HG03135 (cell line): Measurements from ENCODE around the gene MIS18BP1.
"Not testable (repeated sequence)": the region's sequence is repeated elsewhere in the genome, so short reads cannot be mapped to it uniquely, and the experiment has no call there.

Source experiments
- ATAC-seq: cut with Tn5 transposase; IDR thresholded peaks from one replicate; pipeline ENCODE4 v1.9.1; 2021; ENCODE audit warnings: mild to moderate bottlenecking, moderate library complexity; ENCODE audit not compliant: unreplicated experiment

MIS18BP1 gene

DNA sequence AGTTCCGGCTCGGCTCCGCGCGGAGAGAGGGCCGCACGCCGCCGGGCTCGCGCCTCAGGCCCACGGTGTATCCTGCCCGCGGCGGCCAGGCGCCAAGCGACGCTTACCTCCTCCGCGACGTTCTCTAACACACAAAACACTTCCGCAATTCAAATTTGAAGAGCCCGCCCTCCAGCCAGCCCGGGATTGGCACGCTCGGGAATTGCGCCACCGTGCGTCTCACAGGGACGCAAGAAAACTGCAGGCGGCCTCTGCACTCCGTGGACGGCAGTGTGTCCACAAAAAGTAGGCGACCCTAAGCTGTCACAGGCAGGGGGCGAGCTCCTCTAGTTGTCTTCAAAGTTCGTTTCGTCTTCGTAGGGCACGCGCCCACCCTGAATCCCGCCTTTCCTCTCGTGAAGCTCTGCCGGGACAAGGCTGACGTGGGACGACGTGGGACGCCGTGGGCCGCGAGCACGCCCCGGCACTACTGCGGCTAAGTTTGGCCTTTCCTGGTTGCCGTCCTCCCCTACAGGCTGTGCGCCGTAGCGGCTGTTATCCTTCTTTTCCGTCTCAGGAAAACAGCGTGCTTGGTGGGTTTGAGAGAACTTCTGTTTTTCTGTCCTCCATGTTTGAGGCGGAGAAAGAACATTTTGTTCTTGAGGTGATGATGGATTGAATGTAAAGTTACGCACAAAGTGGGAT is at the start of gene MIS18BP1:
TSS of gene MIS18BP1 (minus strand) at position 133 of the 684 bp plus-strand sequence. CDS start 5,916 bp downstream, outside the sequence.
- peak; percentile 81 for ATAC-seq

DNA sequence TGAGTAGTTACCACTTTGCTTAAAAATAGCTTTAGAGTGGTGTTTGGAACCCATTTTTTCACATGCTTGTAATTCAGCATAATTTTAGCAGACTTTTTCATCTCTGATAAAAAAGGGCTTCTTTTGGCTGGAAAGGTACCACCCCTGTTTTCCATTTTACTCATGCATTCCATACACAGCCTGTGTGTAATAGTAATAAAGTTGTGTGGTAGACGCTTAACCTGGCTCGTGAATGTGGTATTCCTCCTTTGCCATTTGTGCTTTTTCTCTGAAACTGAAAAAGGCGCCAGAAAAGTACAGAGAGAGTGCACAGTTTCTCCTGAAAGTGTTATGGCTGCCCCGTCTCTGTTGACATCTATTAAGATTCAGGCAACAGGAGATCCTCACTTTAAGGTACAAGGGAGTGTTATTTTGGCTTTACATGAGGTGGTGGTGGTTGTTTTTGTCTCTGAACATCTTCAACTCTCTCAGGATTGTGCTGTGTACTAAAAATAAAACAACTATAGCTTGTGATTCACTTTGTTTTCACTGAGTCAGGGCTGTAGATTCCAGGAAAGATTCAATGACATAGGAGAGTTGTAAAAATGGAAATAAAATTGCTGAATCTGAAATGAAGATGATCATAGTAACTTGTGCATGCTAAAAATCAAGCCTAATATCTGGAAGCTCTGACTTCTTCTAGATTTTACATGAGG is 45.6 kb upstream of the MIS18BP1 start:
- ATAC-seq: no peak

DNA sequence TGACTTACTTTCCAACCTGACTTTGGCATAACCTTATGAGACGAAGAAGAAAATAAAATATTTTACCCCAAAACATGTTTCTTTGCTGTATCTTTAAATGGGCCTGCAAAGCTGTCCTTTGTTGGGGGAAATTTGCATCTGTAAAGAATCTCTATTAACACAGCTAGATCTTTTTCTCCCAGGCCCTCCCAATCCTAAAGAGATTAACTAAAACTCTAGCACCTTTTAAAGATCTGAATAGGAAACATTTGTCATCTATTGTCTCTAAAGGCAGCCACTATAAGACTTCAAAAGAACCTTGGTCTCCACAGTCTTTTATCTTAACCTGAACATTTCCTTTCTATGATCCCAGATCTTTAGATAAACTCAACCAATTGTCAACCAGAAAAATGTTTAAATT is 41.8 kb upstream of the MIS18BP1 start:
- not testable (repeated sequence) for ATAC-seq

DNA sequence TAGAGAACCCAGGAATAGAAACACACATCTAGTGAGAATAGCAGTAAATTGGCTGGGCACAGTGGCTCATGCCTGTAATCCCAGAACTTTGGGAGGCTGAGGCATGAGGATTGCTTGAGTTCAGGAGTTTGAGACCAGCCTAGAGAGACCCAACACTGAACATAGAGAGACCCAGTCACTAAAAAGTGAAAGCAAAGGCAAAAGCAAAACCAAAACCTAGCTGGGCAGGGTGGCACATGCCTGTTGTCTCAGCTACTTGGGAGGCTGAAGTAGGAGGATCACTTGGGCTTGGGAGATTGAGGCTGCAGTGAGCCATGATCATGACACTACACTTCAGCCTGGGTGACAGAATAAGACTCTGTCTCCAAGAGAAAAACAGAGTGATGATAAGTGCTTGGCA is 37.5 kb upstream of the MIS18BP1 start:
- ATAC-seq: no peak

DNA sequence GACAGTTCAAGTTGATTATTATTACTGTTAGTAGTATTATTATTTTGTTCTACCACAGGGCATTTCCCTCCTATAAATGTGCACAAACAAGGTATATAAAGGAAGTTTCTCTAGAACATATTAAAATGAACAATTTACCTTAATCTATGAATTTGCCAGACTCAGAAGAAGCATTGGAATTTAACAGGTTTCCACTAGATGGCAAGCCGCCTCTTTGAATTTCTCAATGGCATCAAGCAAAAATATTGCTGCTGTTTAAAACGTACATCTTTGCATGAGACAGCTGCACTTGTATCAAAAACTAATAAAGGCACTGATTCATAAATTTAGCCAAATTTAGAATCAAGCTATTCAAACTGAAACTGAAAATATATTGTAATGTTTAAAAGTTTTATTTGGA is 34.6 kb upstream of the MIS18BP1 start:
- ATAC-seq: no peak

DNA sequence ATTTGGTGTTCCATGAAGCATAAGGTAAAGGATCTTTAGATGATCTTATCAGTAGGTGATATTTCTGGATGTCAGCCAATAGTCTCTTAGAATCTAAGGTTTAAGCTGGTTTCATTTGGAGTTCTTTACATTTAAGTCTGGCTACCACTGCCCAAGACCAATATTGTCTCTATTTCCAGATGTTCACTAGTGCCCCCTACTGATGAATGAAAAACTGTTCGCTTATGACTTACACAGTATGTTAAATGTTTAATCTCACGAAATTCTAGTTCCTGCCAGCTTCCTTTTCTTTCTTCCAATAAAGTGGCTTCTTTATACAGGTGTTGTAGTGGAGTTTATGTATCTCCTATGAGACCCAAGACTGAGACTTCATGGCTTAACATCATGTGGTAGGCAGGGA is 31.8 kb upstream of the MIS18BP1 start:
- ATAC-seq: no peak

DNA sequence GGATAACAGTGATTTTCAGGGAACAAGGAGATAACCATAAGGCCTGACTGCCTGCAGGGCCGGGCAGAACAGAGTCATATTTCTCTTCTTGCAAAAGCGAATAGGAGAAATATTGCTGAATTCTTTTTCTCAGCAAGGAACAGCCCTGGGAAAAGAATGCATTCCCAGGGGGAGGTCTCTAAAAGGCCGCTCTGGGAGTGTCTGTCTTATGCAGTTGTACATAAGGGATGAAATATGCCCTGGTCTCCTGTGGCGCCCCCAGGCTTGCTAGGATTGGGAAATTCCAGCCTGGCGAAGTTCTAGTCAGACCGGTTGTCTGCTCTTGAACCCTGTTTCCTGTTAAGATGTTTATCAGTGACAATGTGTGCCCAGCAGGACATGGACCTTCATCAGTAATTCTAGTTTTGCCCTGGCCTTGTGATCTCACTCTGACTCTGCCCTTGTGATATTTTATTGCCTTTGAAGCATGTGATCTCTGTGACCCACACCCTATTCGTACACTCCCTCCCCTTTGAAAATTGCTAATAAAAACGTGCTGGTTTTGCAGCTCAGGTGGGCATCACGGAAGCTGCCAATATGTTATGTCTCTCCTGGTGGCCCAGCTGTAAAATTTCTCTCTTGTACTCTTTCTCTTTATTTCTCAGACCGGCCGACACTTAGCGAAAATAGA is 28.9 kb upstream of the MIS18BP1 start:
- not testable (repeated sequence) for ATAC-seq

DNA sequence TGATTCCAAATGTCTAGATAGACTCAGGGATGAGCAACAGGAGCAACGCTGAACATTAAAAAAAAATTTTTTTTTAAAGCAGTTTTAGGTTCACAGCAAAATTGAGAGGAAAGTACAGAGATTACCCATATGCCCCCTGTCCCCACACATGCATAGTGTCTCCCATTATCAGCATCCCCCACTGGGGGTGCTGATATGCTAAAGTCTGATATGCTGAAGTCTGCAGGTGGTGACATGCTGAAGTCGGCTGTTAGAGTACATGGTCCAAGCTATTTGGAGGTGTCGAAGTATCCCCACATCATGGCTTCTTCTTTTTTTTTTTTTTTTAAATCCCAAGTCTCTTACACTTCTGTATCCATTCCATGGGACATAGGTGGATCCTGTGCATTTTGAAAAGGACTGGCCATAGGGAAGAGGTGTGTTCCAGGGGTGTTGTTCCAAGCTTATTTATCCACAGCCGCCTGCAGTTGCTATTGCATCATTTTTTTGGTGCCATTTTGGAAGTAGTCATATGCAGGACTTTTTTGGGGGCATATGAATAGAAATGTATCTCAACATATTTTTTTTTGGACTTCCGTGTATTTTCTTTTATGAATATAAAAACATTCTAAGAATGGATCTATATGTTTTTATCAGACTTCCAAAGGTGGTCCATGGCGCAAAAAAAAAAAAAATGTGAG is 19.0 kb upstream of the MIS18BP1 start:
- no peak for ATAC-seq

DNA sequence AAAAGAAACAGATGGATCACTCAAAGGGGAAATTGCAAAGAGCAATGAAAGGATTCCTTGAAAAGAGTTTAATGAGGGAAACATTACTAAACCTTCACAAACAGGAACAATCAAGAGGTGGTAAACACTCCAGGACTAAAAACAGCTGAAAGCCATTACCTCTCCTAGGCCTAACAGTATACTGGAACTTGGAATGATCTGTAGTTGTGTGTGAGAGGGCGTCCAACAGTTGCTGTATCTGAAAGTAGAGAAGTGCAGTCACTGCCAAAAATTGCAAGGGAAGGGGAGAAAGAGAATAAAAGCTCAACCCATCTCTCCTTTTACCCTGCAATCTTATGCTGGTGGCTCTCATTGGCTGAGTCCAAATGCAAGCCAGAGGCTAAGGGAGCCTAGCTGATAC is 17.0 kb upstream of the MIS18BP1 start:
- ATAC-seq: no peak

DNA sequence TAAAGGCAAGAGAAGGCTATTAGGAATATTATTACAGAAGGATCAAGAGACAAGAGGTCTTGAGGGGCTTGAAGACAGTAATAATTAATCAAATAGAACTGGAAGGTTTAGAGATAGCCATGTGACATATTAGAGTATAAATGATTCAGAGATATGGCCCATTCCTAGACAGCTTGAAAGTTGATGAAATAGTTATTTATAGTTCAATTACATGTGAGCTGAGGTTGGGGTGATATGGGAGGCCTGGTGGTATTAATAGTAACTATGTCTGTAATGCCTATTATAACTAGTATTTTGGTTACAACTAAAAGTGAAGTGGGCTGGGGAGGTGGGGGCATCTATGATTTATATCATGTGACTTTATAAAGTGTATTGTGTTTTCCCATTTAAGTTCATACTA is 14.1 kb upstream of the MIS18BP1 start:
- no peak for ATAC-seq

DNA sequence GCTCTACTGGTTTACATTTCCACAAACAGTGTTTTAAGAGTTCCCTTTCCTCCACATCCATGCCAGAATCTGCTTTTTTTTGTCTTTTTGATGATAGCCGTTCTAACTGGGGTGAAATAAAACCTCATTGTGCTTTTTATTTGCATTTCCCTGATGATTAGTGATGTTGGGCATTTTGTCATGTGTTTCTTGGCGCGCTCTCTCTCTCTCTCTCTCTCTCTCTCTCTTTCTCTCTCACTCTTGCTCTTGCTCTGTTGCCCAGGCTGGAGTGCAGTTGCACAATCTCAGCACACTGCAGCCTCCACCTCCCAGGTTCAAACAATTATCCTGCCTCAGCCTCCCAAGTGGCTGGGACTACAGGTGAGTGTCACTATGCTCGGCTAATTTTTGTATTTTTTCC is 9.6 kb upstream of the MIS18BP1 start:
- ATAC-seq: no peak

DNA sequence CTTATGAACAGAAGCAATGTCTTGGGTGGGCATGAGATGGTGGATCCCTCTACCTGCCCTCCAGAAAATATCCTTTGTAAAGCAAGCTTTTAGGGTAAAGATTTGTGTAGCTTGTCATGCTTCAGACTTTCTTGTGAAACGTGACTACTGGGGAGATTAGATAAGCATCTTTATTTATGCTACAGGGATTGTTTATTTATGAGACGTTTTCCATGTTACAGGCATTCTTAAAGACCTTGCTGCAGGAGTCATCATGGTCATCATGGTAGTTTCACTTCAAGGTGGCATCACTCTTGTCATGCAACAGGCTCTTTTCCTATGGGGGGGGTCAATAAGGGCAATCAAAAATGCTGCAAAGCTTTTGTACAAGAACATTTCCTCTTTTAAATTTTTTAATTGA is 8.2 kb upstream of the MIS18BP1 start:
- ATAC-seq: no peak

DNA sequence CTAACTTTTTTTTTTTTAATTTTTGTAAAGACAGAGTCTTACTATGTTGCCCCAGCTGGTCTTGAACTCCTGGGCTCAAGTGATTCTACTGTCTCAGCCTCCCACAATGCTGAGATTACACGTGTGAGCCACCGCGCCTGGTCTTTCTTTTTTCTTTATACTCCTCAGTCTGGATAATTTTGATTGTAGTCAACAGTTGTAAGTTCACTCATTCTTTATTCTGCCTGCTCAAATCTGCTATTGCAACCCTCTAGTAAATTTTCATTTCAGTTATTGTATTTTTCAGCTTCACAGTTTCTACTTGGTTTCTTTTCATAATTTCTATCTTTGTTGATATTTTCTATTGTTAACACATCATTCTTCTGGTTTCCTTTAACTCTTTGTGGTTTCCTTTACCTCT is 5.8 kb upstream of the MIS18BP1 start:
- ATAC-seq: no peak

DNA sequence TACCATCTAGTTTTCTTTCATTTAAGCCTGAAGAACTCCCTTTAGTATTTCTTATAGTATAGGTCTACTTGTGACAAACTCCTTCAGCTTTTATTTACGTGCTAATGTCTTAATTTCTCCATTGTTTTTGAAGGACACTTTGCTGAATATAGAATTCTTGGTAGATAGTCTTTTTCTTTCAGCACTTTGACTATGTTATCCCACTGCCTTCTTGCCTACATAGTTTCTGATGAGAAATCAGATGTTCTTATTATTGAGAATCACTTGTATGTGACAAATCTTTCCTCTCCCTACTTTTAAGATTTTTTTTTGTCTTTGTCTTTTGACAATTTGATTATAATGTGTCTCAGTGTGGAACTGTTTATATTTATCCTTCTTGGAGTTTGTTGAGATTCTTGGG is 5.1 kb upstream of the MIS18BP1 start:
- ATAC-seq: no peak

DNA sequence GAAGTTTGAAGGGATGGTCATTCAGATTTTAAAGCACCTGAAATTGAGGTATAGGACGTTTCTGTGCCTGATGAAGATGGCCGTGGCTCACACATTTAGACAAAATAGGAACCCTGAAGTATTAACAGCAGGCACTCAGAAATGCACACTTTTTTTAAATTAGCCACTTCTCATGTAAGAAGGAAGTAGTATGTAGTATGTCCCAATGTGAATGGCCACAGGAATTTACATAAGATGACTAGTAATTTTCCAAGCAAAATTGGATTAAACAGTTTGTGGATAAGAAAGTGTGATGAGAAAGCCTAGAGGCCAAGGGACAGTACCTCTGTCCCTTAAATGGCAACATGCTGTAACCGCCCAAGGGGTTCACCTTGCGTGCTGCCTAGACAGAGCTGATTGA is 1.8 kb upstream of the MIS18BP1 start:
- ATAC-seq: no peak

DNA sequence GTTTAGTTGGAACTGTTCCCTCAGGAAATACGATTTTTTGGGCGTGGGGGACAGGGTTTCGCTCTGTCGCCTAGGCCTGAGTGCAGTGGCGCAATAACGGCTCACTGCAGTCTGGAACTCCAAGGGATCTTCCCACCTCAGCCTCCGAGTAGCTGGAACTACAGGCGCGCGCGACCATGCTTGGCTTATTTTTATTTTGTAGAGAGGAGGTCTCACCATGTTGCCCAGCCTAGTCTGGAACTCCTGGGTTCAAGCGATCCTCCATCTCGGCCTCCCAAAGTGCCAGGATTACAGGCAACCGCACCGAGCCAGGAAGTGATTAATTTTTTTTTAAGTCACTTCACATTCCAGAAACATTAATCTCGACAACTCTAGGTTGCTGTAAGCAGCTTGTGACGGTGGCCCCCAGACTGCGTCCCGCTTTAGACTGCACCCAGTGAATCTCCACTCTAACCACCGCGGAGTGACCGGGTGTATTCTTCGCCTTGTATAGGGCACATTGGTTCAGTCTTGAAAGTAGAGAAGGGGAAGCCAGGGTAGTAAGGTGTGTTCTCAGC is 830 bp upstream of the MIS18BP1 start:
- ATAC-seq: no peak

DNA sequence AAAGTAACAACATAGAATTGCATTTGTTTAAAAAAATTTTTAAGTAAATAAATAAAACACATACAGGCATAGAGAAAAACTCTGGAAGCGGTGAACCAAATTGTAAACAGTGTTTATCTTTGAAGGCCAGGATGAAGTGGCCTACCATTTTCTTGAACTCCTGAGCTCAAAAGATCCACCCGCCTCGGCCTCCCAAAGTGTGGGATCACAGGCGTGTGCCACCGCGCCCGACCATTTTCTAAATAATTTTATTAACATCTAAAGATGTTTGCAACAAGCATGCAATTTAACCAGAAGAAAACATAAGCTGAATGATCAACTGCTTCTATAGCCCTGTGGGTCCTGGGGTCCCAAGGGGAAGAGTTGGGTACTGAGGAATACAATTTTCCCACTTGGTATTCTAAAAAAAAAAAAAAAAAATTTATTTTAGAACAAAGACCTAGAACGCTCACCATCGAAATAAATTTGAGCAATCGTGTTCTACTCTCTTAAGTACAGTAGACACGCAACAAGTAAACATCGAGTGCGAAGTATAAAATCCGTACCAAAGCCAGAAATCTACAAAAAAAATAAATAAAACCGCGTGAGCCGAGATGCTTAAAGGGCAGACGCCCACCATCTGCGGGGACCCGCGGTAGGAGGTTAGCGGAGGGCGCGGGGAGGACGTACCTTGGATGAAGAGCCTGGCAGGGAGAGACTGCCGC is 484 bp downstream of the MIS18BP1 start:
- no peak for ATAC-seq

DNA sequence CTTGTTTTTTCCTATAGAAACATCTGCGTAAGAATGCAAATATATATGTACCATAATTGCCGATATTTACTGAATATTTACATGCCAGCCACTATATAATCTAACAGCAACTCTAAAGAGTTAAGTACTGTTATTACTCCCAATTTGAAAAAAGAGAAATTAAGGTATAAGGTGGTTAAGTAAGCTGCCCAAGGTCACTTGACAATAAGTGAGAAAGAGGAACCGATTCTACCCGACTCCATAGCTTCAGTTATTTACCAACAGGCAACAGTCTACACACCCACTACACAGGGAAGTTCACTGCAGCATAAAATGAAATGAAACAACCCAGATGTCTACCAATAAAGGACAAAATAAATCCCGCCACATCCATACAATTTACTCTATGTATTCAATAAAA is 1.1 kb downstream of the MIS18BP1 start:
- ATAC-seq: peak; percentile 72

DNA sequence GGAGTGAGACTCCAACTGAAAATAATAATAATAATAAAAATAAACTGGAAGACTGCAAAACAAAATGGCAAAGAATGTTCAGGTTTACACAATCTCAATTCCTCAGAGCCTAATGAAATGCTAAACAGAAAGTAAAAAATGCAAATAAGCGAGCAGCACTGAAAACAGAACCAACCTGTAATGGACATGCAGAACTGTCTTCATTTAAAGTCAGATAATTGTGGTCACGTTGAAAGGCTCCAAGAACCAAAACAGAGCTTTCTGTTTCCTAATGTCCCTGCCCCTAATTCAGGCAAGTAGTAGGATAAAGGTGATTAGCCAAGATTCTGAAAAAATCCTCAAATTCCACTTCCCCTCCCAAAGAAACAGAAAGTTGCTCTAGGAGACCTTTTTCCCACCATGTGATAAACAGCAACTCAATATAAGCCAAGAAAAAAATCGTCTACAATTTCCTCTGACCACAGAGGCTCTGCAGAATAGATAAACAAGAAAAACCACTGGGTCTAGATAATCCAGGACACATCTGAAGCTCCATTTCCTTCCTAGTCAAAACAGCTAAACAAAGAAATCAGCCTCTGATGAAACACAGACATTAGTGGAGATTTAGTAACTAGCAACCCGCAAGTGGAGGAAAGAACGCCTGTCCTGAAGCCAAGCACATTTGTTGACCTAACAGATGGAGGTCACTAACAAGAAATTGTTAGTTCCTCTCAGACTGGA is 3.0 kb downstream of the MIS18BP1 start:
- no peak for ATAC-seq

DNA sequence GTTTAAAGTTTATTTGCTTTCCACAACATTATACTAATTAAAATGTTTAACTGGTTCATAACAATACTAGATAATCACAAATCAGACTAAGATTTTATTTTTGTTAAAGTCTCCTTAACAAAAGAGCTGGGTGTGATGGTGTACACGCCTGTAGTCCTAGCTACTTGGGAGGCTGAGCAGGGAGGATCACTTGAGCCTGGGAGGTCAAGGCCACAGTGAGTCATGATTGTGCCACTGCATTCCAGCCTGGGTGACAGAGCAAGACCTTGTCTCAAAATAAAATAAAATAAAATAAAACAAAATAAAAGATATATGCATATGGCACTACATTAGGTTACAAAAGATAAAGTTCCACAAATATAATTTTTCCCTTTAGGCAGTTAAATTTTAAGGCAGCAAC is 5.6 kb downstream of the MIS18BP1 start:
- ATAC-seq: no peak
